ENCODE data around the gene WDR75.
"Not testable (repeated sequence)": the region's sequence is repeated elsewhere in the genome, so short reads cannot be mapped to it uniquely, and the experiment has no call there.

WDR75 gene

GRCh38 chr2:189440947-189441708 lies at the start of gene WDR75:
WDR75 (plus strand) TSS chr2:189441474; CDS start chr2:189441493, 19 bp downstream.
- DNase-seq: peak; percentile 85

DNA sequence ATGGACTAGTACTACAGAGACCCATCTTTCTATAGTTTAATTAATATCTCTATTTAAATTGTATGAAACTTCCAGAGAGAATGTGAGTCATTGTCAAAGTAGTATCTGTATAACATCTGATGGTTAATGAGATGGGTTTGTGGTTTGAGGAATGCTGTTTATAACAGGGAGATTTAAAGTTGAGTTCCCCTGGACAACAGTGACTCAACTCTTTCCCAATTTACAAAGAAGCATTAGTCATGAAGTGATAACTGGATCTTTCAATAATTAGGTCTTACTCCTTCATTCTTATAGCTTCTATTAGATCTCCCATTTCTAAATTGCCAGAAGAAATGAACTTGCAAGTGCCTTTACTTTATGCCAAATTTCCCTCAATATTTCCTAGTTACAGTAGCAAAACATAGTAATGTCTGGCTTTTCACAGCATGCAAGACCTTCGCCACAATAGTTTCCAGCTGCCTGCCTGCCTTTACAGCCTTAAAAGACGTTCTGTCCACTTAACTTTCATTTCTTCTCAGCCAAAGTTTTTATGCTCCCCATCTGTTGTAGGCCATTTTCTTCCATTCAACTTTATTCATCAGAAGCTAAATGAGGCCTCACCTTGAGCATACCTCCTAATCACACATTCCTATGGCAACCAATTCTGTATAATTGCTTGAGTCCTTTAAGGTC lies 47.7 kb upstream of the WDR75 start:
- DNase-seq: no peak

GRCh38 chr2:189394525-189394924 lies 46.7 kb upstream of the WDR75 start:
- DNase-seq: no peak

DNA sequence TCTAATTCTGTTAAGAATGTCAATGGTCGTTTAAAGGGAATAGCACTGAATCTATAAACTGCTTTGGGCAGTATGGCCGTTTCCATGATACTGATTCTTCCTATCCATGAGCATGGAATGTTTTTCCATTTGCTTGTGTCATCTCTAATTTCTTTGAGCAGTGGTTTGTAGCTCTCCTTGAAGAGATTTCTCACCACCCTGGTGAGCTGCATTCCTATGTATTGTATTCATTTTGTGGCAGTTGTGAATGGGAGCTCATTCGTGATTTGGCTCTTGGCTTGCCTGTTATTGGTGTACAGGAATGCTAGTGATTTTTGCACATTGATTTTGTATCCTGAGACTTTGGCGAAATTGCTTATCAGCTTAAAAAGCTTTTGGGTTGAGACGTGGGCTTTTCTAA lies 38.3 kb upstream of the WDR75 start:
- no peak for DNase-seq

- DNase-seq: no peak
These were observed 34.6 kb upstream of the WDR75 start for GRCh38 chr2:189406586-189407233.

GRCh38 chr2:189407281-189408209 lies 33.7 kb upstream of the WDR75 start:
- peak; percentile 24 for DNase-seq

- no peak for DNase-seq
These were observed 33.0 kb upstream of the WDR75 start for GRCh38 chr2:189408294-189408693.

- no peak for DNase-seq
These were observed 32.1 kb upstream of the WDR75 start for GRCh38 chr2:189409131-189409530.

- no peak for DNase-seq
These were observed 31.6 kb upstream of the WDR75 start for GRCh38 chr2:189409647-189410046.

DNA sequence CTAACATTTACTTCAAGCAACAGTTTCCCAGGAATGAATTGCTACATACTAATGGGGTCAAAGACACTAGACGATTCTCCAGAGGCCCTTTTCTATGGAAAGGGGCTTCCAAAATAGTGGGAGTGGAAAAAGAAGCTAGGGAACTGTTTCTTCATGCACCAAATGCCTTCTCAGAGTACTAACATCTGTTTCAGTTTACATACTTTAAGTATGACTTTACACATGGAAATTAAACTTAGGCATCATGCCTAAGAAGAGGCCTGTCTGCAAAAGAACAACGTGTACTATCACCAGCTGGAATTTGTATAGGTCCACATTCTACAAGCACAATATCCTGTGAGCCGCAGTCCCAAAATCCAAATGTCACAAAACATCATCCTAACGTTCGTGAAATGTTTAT lies 29.4 kb upstream of the WDR75 start:
- no peak for DNase-seq

DNA sequence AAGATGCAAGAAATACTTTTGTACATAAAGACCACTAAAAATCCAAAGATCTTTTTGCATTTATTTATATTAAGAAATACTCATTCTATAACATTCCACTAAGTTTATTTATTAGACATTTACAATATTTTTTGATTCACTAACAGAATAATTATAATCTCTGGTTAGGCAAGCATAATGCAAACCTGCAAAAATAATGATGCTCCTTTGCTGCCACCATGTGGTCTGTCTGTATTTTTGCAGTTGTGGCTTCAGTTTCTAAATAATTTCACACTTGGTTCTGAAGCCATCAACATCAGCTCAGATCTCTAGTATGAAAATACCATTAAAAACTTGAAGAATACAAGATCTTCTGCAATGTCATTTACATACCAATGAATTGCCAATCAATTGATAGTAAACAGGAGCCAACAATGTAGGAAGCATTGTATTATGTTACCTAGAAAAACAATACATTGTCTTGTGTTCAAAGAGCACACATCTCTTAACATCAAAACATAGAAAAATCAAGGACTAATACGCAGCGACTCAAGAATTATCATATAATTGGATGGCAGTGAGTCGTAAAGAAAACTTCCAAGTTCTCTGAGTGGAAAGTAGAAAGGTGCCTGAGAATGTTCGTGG lies 28.8 kb upstream of the WDR75 start:
- DNase-seq: peak; percentile 5

DNA sequence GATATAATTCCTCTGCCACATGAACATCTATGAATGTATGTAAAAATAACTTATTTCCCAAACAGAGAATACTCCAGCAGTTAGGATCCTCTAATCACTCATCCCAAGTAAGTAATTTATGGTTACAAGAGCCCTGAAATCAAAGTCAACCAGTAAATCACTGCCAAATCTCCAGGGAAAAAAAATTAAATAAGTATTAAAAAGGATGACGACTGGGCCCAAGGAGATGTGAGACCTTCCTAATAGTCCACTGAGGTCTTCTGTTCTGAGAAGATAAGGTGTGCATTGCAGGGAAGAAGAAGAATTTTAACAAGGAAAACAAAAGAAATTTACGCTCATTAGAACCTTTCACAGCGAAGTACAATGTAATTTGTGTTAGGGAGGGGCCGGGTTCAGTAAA lies 28.0 kb upstream of the WDR75 start:
- no peak for DNase-seq

GRCh38 chr2:189421644-189422043 lies 19.6 kb upstream of the WDR75 start:
- DNase-seq: no peak

DNA sequence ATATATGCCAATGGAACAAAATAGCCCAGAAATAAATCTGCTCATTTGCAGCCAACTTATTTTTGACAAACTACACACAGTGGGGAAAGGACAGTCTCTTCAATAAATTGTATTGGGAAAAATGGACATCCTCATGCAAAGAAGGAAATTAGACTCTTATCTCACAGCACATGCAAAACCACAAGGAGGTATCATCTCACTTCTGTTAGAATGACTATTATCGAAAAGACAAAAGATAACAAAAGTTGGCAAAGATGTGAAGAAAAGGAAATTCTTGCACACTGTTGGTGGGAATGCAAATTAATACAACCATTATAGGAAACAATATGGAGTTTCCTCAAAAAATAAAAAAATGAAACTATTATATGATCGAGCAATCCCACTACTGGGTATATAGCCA lies 16.3 kb upstream of the WDR75 start:
- no peak for DNase-seq

GRCh38 chr2:189425676-189426075 lies 15.6 kb upstream of the WDR75 start:
- no peak for DNase-seq

- no peak for DNase-seq
These were observed 14.4 kb upstream of the WDR75 start for GRCh38 chr2:189426886-189427285.

- no peak for DNase-seq
These were observed 13.4 kb upstream of the WDR75 start for GRCh38 chr2:189427872-189428271.

DNA sequence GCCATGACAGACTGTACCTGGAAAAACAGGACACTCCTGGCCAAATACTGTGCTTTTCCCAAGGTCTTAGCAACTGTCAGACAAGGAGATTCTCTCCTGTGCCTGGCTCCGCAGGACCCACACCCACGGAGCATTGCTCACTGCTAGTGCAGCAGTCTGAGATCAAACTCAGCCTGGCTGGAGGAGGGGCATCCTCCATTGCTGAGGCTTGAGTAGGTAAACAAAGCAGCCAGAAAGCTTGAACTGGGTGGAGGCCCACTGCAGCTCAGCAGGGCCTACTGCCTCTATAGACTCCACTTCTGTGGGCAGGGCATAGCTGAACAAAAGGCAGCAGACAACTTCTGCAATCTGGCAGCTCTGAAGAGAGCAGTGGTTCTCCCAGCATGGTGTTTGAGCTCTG lies 10.8 kb upstream of the WDR75 start:
- not testable (repeated sequence) for DNase-seq

GRCh38 chr2:189435803-189436202 lies 5.5 kb upstream of the WDR75 start:
- DNase-seq: not testable (repeated sequence)

DNA sequence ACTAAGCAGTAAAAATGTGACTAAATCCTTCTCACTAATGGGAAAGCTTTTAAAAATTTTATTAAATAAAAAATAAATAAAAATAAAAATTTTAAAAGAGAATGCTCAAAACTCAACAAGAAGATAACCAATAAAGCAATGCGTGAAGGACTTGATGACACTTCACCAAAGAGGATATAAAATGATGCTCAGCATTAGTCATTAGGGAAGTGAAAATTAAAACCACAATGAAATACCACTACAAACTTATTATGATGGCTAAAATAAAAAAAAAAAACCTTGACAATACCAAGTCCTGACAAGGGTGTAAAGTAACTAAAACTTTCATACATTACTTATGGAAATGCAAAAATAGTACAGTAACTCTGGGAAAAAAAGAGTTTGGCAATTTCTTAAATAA lies 3.3 kb upstream of the WDR75 start:
- DNase-seq: no peak

- DNase-seq: no peak
These were observed 1.9 kb upstream of the WDR75 start for GRCh38 chr2:189439342-189439741.

GRCh38 chr2:189440644-189440946 lies 679 bp upstream of the WDR75 start:
- no peak for DNase-seq

DNA sequence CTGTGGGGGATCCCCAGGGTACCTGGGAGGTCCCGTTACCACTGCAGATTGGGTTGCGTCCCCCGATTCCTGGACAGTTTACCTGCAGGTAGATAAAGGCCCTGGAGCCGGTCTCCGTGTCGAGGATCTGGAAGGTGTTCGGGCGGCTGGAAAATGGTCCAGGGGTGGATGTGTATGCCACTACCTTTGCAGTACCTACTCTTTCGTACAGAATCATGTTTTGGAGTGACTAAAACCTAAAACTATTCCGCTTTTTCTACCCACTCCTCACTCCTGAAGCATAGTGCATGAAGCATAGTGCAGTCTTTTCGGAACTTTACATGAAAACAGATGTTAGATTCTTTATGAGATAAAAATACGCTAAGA lies 418 bp downstream of the WDR75 start:
- DNase-seq: peak; percentile 5
